Heart left ventricle (tissue), 13 donors: ENCODE results near the gene MAPT.

Experiments
- CTCF ChIP-seq, 12 donors: fragments of 200-600 bp; sonication (generic) in 4 of 12; IDR thresholded peaks; one replicate each; pipeline versions ENCODE4 v1.5.0 to v1.8.0; 2018 to 2022; ENCODE audit warnings: antibody characterized with exemption in 12 of 12, mild to moderate bottlenecking in 5 of 12
- POLR2A ChIP-seq, 2 donors: fragments of 450-650 bp; IDR thresholded peaks; one replicate each; pipeline ENCODE4 v1.6.1; 2017; ENCODE audit warnings: antibody characterized with exemption in 2 of 2, mild to moderate bottlenecking in 2 of 2, moderate library complexity in 2 of 2
- donor health status: ischemic (EF 13 %, LVEDD 7.1; RV severe dilation, severe dysfunction).
- donor health status: DM: no; HTN: yes; CAD: no.
- donor health status: DM: no; HTN: no; CAD: no.
- donor health status: ischemic (EF 25% LVEDD 6.9; RV normal size, moderate dysfunction).
- donor health status: ischemic (EF 25% LVEDD 5.7; RV mildly dilated, moderate dysfunction).
- donor health status: ischemic (EF 35%, LVEDD 5.7; RV mildly dilated, moderate dysfunction).
- donor health status: nonischemic (EF 11% LVEDD 7.7; RV severe dilation, severe dysfunction).
- donor health status: DM: yes; HTN: yes; CAD: no.
- donor health status: PGD.
- donor health status: ischemic (EF 29% LVEDD 5.4; RV normal size, mild dysfunction).
- donor health status: nonischemic (EF 23%, LVEDD 6.1; RV moderate dilation, normal function).

- TF ChIP-seq CTCF (IDR thresholded peaks at IDR 0.05), result no peak
- no peak for TF ChIP-seq POLR2A (IDR thresholded peaks at IDR 0.05)
Observed at GRCh38 chr17:45867702-45868101, 26.7 kb upstream of the MAPT start.
